Measurements from ENCODE around the gene VWA5A.
"Not testable (repeated sequence)": the region's sequence is repeated elsewhere in the genome, so short reads cannot be mapped to it uniquely, and the experiment has no call there.

Gene VWA5A

DNA sequence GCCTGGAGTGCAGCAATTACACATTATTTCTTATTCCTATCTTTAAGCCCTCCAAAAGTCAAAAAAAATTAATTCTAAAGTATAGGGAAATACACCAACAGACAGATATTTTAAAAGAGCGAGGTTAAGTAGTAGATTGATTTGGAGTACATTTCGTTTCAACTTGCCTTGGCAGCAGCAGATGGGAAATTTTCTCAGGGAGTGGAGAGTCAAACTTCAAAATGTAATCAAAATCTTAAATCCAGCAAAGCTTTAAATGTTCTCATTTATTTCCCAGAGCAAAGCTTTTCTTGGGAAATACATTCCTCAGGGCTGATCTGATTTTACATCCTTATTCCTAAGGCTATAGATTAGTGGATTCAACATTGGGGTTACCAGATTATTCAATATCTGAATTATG, 21.9 kb upstream of the VWA5A start:
- DNase-seq (ENCODE audit: low read depth) = no peak

- no peak for DNase-seq (ENCODE audit: low read depth)
Measured at GRCh38 chr11:124094731-124095130, 20.5 kb upstream of the VWA5A start.

GRCh38 chr11:124096364-124096763, 18.9 kb upstream of the VWA5A start:
- DNase-seq (ENCODE audit: low read depth) = no peak

GRCh38 chr11:124098141-124098540, 17.1 kb upstream of the VWA5A start:
- no peak for DNase-seq (ENCODE audit: low read depth)

- DNase-seq (ENCODE audit: low read depth) = no peak
Measured at GRCh38 chr11:124101737-124102136, 13.5 kb upstream of the VWA5A start.

- peak; percentile 65 for DNase-seq (ENCODE audit: low read depth)
Measured at GRCh38 chr11:124108156-124108555, 7.1 kb upstream of the VWA5A start.

GRCh38 chr11:124109377-124109776, 5.9 kb upstream of the VWA5A start:
- DNase-seq (ENCODE audit: low read depth) = no peak

- no peak for DNase-seq (ENCODE audit: low read depth)
Measured at GRCh38 chr11:124110201-124110600, 5.0 kb upstream of the VWA5A start.

- DNase-seq (ENCODE audit: low read depth) = peak; percentile 51
Measured at GRCh38 chr11:124113890-124114289, 1.4 kb upstream of the VWA5A start.

DNA sequence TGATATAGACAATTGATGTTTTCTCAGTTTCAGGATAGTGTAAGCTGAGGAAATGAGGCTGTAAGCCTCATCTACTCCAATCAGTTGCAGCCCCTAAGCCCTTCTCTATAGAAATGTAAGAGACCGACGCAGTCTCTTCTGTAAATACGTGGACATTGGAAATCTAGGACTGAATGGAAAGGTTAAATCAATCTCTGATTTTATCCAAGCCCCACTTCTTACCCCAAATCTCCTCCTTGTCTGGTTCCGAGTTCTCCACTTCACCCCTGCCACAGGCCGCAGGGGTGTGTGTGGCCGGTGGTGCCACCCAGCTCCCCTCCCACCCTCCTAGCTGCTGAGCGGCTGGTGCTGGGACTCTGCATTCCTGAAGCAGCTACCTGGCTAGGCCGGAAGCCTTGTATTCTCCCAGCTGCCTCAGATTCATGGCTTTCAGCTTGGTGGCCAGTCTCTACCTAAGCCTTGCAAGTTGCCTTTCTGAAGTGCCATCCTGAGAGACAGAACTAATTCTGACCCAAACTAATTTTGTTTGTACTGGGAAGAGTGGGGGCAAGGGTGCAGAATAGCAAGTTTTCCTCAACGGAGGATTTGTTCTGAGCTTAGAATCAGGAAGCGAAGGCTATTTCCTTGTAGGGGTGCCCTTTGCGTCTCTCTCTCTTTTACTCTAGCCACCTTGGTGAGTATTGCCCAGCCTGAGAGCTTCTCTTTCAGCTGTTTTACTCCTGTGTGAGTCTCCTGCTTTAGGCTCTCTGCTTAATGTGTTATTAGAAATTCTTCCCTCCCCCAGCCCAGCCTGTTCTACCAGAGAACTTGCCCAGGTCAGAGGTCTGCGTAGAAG, 749 bp downstream of the VWA5A start:
- peak; percentile 1 for DNase-seq (ENCODE audit: low read depth)

GRCh38 chr11:124119103-124119502, 3.9 kb downstream of the VWA5A start:
- no peak for DNase-seq (ENCODE audit: low read depth)

DNA sequence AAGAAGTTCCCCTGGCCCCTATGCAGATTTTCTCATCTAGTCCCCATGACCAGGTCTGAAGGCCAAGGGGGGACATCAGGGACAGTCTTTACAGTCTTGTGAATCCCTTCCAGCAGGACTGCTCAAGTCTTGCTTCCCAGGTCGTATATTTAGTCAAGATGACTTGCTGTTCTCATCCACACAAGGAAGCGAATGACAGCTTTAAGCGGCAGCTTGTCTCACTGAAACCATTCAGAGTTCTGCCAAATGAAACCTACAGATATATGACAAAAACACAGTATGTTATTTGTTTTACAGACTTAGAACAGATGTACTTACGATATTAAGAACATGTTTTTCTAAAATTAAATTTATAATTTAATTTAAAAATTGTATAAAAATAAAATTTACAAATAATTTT, 5.6 kb downstream of the VWA5A start:
- DNase-seq (ENCODE audit: low read depth) = no peak

DNA sequence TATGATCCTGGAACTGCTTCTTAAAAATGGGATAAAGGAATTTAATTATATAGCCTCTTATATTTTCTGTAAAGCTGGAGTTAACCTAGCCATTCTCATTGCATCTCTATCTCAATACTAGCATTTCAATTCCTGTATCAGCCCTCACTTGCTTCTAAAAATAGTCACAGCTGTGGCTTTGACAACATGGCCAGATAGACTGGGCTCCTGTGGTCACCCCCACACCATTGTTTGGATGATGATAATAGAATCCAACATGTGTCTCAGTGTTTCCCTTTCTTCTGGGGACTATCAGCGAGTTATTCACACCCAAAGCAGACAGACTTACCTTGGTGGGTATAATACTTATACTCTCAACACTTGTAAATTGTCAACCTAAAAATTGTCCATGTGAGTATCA, 6.9 kb downstream of the VWA5A start:
- DNase-seq (ENCODE audit: low read depth) = no peak

GRCh38 chr11:124123622-124124021, 8.4 kb downstream of the VWA5A start:
- no peak for DNase-seq (ENCODE audit: low read depth)

GRCh38 chr11:124127134-124127533, 11.9 kb downstream of the VWA5A start:
- DNase-seq (ENCODE audit: low read depth) = not testable (repeated sequence)

DNA sequence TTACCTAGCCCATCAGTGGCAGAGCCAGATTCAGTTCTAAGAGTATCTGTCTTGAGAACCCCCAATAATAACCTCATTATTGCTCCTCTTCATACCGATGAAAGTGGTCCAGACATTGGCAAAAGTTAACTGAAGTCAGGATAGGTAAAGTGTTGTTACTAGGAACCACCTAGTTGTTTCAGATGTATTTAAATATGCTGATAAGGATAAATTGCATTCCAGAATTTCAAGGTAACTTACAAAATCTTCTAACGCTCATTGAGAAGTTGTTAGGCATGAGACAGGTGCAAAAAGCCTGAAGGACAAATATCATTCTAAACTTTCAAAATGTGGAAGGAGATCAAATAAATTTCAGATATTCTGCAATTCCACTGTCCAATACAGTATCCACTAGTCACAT, 27.8 kb downstream of the VWA5A start:
- DNase-seq (ENCODE audit: low read depth) = no peak

- no peak for DNase-seq (ENCODE audit: low read depth)
Measured at GRCh38 chr11:124147951-124148350, 32.7 kb downstream of the VWA5A start.

DNA sequence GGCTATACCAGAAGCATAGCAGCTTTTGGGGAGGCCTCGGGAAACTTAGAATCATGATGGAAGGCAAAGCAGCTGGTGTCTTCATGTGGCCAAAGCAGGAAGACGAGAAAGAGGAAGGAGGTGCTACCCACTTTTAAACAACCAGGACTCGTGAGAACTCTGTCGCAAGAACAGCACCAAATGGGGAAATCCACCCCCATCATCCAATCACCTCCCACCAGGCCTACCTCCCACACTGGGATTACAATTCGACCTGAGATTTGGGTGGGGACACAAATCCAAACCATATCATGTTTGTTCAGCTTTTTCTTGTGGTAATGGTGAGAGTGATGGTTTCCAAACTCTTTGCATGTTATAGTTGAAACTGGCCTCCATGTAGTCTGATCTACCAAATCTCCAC, 35.4 kb downstream of the VWA5A start:
- DNase-seq (ENCODE audit: low read depth) = no peak

DNA sequence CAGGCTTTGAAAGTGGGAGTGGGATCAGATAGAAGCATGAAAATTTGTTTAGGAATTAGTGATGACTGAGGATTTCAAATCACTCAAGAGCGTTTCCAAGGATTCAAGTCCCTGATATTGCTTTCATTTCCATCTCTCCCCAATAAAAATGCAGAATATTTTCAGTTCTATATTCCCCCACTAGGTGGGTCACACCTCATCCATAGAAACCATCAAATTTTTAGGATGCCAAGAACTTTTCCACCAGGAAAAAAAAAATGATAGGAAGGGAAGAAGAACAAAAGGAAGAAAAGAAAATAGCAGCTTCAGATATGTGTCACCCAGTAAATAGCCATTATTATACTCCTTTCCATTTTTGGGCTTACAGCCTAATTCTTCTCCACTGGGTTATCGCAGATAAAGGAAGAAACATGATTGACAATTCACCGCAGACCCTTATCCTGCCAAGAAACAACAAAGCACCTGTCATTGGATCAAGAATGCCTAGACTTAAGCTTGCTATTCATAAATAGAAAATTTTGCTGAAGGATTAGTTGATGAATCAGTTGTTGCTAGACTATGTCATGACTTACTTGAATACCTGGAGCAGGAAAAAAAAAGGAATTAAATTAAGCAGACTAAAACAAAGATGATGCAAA, 37.6 kb downstream of the VWA5A start:
- DNase-seq (ENCODE audit: low read depth) = no peak

DNA sequence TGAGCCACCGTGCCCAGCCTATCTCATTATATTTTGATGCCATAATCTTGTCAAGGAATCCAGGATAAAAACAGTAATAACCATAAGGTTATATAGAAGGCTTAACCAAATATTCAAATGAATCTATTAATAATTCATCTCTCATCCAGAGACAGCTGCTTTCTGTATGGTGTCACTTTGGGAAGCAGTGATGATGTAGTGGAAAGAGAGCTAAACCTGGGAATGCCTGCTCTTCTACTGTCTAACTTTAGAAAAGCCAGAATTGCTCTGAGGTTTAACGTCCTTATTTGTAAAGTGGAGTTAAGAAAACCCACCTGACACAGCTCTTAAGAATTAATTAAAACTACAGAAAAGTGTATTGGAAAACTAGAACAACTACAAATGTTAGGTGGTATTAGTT, 38.6 kb downstream of the VWA5A start:
- DNase-seq (ENCODE audit: low read depth) = no peak

DNA sequence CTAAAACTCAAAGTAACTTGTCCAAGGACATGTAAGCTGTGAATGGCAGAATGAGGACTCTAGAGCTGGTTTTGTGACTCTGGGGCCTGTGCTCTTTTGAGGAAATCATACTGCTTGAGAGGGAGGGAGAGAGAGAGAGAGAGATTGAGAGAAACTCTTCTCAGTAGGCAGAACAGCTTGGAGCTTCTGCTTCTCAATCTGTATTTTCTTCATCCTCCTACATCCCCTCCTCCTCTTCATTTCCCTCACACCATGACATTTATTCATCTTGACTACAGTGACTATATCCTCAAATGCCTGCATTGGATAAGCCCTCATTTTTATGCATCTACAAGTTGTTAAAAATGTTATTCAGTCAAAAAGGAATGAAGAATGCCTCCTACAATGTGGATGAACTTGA, 44.2 kb downstream of the VWA5A start:
- DNase-seq (ENCODE audit: low read depth) = no peak

- DNase-seq (ENCODE audit: low read depth) = no peak
Measured at GRCh38 chr11:124160986-124161385, 45.7 kb downstream of the VWA5A start.

- DNase-seq (ENCODE audit: low read depth) = no peak
Measured at GRCh38 chr11:124167826-124168231, 52.6 kb downstream of the VWA5A start.

DNA sequence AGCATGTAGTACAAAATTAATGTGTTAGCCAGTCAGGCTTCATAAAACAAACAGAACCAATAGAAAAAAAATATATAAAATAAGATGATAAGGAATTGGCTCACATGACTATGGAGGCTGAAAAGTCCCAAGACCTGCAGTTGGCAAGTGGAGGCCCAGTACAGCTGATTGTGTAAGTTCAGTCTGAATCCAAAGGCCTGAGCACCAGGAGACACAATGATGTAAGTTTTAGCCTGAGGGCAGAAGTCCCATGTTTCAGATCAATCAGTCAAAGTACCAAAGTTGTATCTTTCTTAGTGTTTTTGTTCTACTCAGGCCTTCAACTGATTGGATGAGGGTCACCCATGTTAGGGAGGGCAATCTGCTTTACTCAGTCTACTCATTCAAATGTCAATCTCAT, 53.5 kb downstream of the VWA5A start:
- DNase-seq (ENCODE audit: low read depth) = no peak
